HepG2 (cell line): ENCODE measurements around the gene SGTB. TPM values are rescaled to one million over a fixed set of nuclear protein-coding genes. Genes with fewer than 3 reads are reported as not detected.

Experiments used
- FOSL1 ChIP-seq: sonication (generic); formaldehyde crosslinking; IDR thresholded peaks from 2 replicates; pipeline ENCODE4 v1.9.0; 2021; ENCODE audit warnings: missing genetic modification reagents, borderline replicate concordance
- GTF3A ChIP-seq: sonication (generic); formaldehyde crosslinking; conservative IDR thresholded peaks from 2 replicates; pipeline ENCODE4 v1.4.0; 2020; ENCODE audit warnings: mild to moderate bottlenecking, missing genetic modification reagents
- HNF4G ChIP-seq, 2 experiments: sonication (generic) in 1 of 2; formaldehyde crosslinking in 1 of 2; IDR thresholded peaks; 2 replicates each; pipeline versions ENCODE4 v1.4.0 to v1.6.1; 2011 to 2020; ENCODE audit warnings: borderline replicate concordance in 2 of 2, low read depth in 2 of 2, mild to moderate bottlenecking in 2 of 2, low read length in 1 of 2, missing genetic modification reagents in 1 of 2, moderate library complexity in 1 of 2
- JUNB ChIP-seq: sonication (generic); formaldehyde crosslinking; IDR thresholded peaks from 2 replicates; pipeline ENCODE4 v1.8.0; 2022; ENCODE audit warnings: missing genetic modification reagents, mild to moderate bottlenecking, borderline replicate concordance
- KLF15 ChIP-seq: sonication (generic); formaldehyde crosslinking; IDR thresholded peaks from 2 replicates; pipeline ENCODE4 v1.8.1; 2023; ENCODE audit warnings: borderline replicate concordance, mild to moderate bottlenecking, inconsistent platforms, missing genetic modification reagents, mixed read lengths
- MED1 ChIP-seq: sonication (generic); formaldehyde crosslinking; IDR thresholded peaks from 2 replicates; pipeline ENCODE4 v1.4.0; 2020; ENCODE audit warnings: missing genetic modification reagents
- NR2F6 ChIP-seq, 2 experiments: IDR thresholded peaks; 2 replicates each; pipeline ENCODE4 v1.6.1; 2016; ENCODE audit warnings: antibody characterized with exemption in 1 of 2, mild to moderate bottlenecking in 1 of 2
- PAF1 ChIP-seq: IDR thresholded peaks from 2 replicates; pipeline ENCODE4 v1.6.1; 2016; ENCODE audit warnings: missing genetic modification reagents, missing compliant biosample characterization
- RBM39 ChIP-seq: fragments of 200-400 bp; formaldehyde crosslinking; IDR thresholded peaks from one replicate; pipeline ENCODE4 v1.6.1; 2018; ENCODE audit warnings: antibody characterized with exemption, mild to moderate bottlenecking, low read depth, low read length; ENCODE audit not compliant: poor library complexity, severe bottlenecking
- STAG1 ChIP-seq: sonication (generic); formaldehyde crosslinking; IDR thresholded peaks from 2 replicates; pipeline ENCODE4 v1.4.0; 2020; ENCODE audit warnings: missing genetic modification reagents
- TARDBP ChIP-seq: sonication (generic); formaldehyde crosslinking; IDR thresholded peaks from 2 replicates; pipeline ENCODE4 v1.8.0; 2022; ENCODE audit warnings: mild to moderate bottlenecking, missing genetic modification reagents
- TBX3 ChIP-seq: fragments of 450-650 bp; IDR thresholded peaks from 2 replicates; pipeline ENCODE4 v1.6.1; 2017; ENCODE audit warnings: antibody characterized with exemption, mild to moderate bottlenecking, inconsistent platforms, borderline replicate concordance
- YEATS2 ChIP-seq: sonication (generic); formaldehyde crosslinking; IDR thresholded peaks from 2 replicates; pipeline ENCODE4 v1.4.0; 2020; ENCODE audit warnings: missing genetic modification reagents, borderline replicate concordance
- ZNF121 ChIP-seq: sonication (generic); formaldehyde crosslinking; IDR thresholded peaks from 2 replicates; pipeline ENCODE4 v1.5.0; 2020; ENCODE audit warnings: mild to moderate bottlenecking, missing genetic modification reagents
- ZNF260 ChIP-seq: sonication (generic); formaldehyde crosslinking; IDR thresholded peaks from 2 replicates; pipeline ENCODE4 v1.4.0; 2020; ENCODE audit warnings: missing genetic modification reagents, low read depth, mild to moderate bottlenecking, borderline replicate concordance
- ZNF263 ChIP-seq: sonication (generic); formaldehyde crosslinking; IDR thresholded peaks from 2 replicates; pipeline ENCODE4 v1.4.0; 2020; ENCODE audit warnings: missing genetic modification reagents
- ZNF337 ChIP-seq: sonication (generic); formaldehyde crosslinking; IDR thresholded peaks from 2 replicates; pipeline ENCODE4 v1.5.1; 2020; ENCODE audit warnings: missing genetic modification reagents, low read depth, mild to moderate bottlenecking, borderline replicate concordance
- ZNF33A ChIP-seq: sonication (generic); formaldehyde crosslinking; IDR thresholded peaks from 2 replicates; pipeline ENCODE4 v1.5.1; 2020; ENCODE audit warnings: missing genetic modification reagents, mild to moderate bottlenecking, moderate library complexity, borderline replicate concordance
- ZNF33B ChIP-seq: sonication (generic); formaldehyde crosslinking; IDR thresholded peaks from 2 replicates; pipeline ENCODE4 v1.5.1; 2020; ENCODE audit warnings: mild to moderate bottlenecking, missing genetic modification reagents
- polyA plus RNA-seq, 8 experiments: library from polyadenylated mRNA; depleted of rRNA in 3 of 8; stranded (reverse) in 7 of 8; unstranded in 1 of 8; fragments of >200 nt; fragmentation: Illumina TruSeq in 4 of 8; extraction: Trizol in 4 of 8; gene quantifications; 2 replicates each; pipeline versions ENCODE4 v1.2.1 to v1.2.3, GENCODE V29; 2011 to 2016; ENCODE audit warnings: low read depth in 4 of 8, missing spikeins in 1 of 8, mixed read lengths in 1 of 8; ENCODE audit not compliant: insufficient read depth in 1 of 8
- total RNA-seq, 5 experiments: library from RNA; depleted of rRNA; stranded (reverse); fragments of >200 nt; fragmentation: Illumina TruSeq; extraction: Trizol; gene quantifications; 2 replicates each; pipeline ENCODE4 v1.2.3, GENCODE V29; 2016; ENCODE audit warnings: low read depth in 1 of 5
- TF ChIP-seq, protein P1 (sequence below): sonication (generic); formaldehyde crosslinking; conservative IDR thresholded peaks from 2 replicates; pipeline ENCODE4 v1.4.0; 2020; ENCODE audit warnings: missing genetic modification reagents
- TF ChIP-seq, protein P2 (sequence below): sonication (generic); formaldehyde crosslinking; IDR thresholded peaks from 2 replicates; pipeline ENCODE4 v1.4.0; 2020; ENCODE audit warnings: mild to moderate bottlenecking, missing genetic modification reagents, borderline replicate concordance
- TF ChIP-seq, protein P3 (sequence below): IDR thresholded peaks from 2 replicates; pipeline ENCODE4 v1.6.1; 2016; ENCODE audit warnings: missing genetic modification reagents, missing compliant biosample characterization
- TF ChIP-seq, protein P4 (sequence below): sonication (generic); formaldehyde crosslinking; IDR thresholded peaks from 2 replicates; pipeline ENCODE4 v1.4.0; 2020; ENCODE audit warnings: low read depth, mild to moderate bottlenecking, missing genetic modification reagents

SGTB gene
- total and polyA plus RNA-seq, 2 of the 13 experiments (the other 11 are each of a cell fraction or from before 2014, with no cell fraction given): 5.2 to 11.2 TPM

DNA sequence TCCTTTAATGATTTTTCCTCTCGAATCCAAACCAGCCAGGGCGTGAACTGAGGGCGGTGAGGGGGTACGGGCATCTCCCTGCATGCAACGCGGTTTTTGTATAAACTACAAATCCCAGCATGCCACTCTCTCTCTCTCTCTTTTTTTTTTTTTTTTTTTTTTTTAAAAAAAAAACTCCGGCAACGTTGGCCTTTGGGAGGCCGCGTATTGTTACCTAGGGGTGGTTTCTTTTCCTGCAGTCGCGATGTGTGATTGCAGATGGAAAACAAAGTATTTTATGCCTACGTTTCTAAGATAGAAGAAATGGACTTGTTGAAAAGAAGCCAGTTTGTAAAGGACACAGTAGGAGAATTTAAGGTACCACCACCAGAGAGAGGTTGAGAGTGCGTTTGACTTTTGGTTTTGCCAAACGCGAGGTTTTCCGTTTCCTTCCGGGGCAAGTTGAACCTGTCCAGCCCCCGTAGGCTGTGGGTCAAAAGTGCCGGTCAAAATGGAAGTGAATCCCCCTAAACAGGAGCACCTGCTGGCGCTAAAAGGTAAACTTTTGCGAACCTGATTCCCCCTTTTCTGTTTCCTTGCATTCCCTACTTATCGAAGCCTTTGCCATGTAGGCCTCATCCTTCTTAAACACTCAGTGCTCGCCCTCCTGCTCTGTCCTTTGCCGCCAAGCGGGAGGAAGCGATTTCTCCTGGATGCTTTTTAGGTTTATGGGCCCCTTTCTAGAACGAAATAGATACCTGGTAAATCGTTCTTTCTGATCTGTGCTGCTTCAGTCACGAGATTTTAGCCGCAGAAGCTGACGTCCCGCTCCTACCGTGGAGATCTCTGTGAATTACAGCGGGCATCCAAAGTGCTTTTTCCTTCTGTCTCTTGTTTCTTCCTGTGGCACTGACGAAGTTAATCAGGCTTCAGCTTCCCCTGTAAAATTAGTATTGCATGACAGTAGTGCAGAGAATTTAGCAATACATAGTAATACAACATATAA is 97.0 kb downstream of the SGTB start, which contains the start of the genes SHLD3 and TRAPPC13 (continued):
- no peak for TF ChIP-seq ZNF33B (CRISPR knock-in tag)
- no peak for TF ChIP-seq JUNB (CRISPR knock-in tag)
- TF ChIP-seq YEATS2 (CRISPR knock-in tag): peak; percentile 69
- TF ChIP-seq TARDBP (CRISPR knock-in tag): 0 out of 2 replicates have a peak, but pooled peaks have one; percentile 32
- no peak for TF ChIP-seq NR2F6 (IDR thresholded peaks at IDR 0.05)
- peak; percentile 46; the same call in 1 of the 2 replicates for TF ChIP-seq NR2F6 (CRISPR knock-in tag; IDR thresholded peaks at IDR 0.05)
- TF ChIP-seq ZNF121: no peak
- no peak; the same call in 1 of the 2 replicates for TF ChIP-seq MED1 (CRISPR knock-in tag)
- no peak for TF ChIP-seq TBX3
- TF ChIP-seq RBM39: no peak
- TF ChIP-seq, protein P1, sequence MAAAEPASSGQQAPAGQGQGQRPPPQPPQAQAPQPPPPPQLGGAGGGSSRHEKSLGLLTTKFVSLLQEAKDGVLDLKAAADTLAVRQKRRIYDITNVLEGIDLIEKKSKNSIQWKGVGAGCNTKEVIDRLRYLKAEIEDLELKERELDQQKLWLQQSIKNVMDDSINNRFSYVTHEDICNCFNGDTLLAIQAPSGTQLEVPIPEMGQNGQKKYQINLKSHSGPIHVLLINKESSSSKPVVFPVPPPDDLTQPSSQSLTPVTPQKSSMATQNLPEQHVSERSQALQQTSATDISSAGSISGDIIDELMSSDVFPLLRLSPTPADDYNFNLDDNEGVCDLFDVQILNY: no peak
- no peak for TF ChIP-seq ZNF260 (CRISPR knock-in tag)
- no peak for TF ChIP-seq ZNF337 (CRISPR knock-in tag)
- TF ChIP-seq, protein P2, sequence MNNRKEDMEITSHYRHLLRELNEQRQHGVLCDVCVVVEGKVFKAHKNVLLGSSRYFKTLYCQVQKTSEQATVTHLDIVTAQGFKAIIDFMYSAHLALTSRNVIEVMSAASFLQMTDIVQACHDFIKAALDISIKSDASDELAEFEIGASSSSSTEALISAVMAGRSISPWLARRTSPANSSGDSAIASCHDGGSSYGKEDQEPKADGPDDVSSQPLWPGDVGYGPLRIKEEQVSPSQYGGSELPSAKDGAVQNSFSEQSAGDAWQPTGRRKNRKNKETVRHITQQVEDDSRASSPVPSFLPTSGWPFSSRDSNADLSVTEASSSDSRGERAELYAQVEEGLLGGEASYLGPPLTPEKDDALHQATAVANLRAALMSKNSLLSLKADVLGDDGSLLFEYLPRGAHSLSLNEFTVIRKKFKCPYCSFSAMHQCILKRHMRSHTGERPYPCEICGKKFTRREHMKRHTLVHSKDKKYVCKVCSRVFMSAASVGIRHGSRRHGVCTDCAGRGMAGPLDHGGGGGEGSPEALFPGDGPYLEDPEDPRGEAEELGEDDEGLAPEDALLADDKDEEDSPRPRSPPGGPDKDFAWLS (CRISPR knock-in tag): no peak
- TF ChIP-seq GTF3A: no peak
- TF ChIP-seq ZNF33A (CRISPR knock-in tag): no peak
- TF ChIP-seq PAF1 (CRISPR knock-in tag): no peak
- no peak for TF ChIP-seq HNF4G (IDR thresholded peaks at IDR 0.05; ENCODE audit: borderline replicate concordance, low read depth, low read length)
- TF ChIP-seq HNF4G (CRISPR knock-in tag; IDR thresholded peaks at IDR 0.05; ENCODE audit: borderline replicate concordance, low read depth): no peak
- no peak for TF ChIP-seq STAG1 (CRISPR knock-in tag)
- TF ChIP-seq, protein P3, sequence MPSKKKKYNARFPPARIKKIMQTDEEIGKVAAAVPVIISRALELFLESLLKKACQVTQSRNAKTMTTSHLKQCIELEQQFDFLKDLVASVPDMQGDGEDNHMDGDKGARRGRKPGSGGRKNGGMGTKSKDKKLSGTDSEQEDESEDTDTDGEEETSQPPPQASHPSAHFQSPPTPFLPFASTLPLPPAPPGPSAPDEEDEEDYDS (CRISPR knock-in tag): peak; percentile 91
- no peak for TF ChIP-seq KLF15
- no peak for TF ChIP-seq FOSL1 (CRISPR knock-in tag)
- TF ChIP-seq, protein P4, sequence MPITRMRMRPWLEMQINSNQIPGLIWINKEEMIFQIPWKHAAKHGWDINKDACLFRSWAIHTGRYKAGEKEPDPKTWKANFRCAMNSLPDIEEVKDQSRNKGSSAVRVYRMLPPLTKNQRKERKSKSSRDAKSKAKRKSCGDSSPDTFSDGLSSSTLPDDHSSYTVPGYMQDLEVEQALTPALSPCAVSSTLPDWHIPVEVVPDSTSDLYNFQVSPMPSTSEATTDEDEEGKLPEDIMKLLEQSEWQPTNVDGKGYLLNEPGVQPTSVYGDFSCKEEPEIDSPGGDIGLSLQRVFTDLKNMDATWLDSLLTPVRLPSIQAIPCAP (CRISPR knock-in tag): no peak
- no peak for TF ChIP-seq ZNF263 (CRISPR knock-in tag)
